HepG2 (cell line): Measurements from ENCODE around the gene ING5. TPM values are rescaled to one million over a fixed set of nuclear protein-coding genes. Genes with fewer than 3 reads are reported as not detected.
A peak's percentile ranks its signal among the peaks of the same experiment; 100 is the strongest.

Source experiments
- BRD4 ChIP-seq: sonication (generic); formaldehyde crosslinking; IDR thresholded peaks from 2 replicates; pipeline ENCODE4 v1.4.0; 2020; ENCODE audit warnings: missing genetic modification reagents
- ELF3 ChIP-seq: IDR thresholded peaks from 2 replicates; pipeline ENCODE4 v1.6.1; 2016; ENCODE audit warnings: missing genetic modification reagents, missing compliant biosample characterization
- EP300 ChIP-seq, 3 experiments: sonication (generic) in 1 of 3; formaldehyde crosslinking in 1 of 3; IDR thresholded peaks; 2 replicates each; pipeline versions ENCODE4 v1.5.1 to v1.6.1; 2011 to 2020; ENCODE audit warnings: low read depth in 2 of 3, low read length in 2 of 3, borderline replicate concordance in 1 of 3, improper control_type of control experiment in 1 of 3, mild to moderate bottlenecking in 1 of 3, missing genetic modification reagents in 1 of 3, moderate library complexity in 1 of 3
- ERF ChIP-seq: IDR thresholded peaks from 2 replicates; pipeline ENCODE4 v1.6.1; 2018; ENCODE audit warnings: missing biosample characterization, missing genetic modification reagents
- FLYWCH1 ChIP-seq: sonication (generic); formaldehyde crosslinking; IDR thresholded peaks from 2 replicates; pipeline ENCODE4 v1.8.1; 2023; ENCODE audit warnings: mild to moderate bottlenecking, missing genetic modification reagents
- KDM5A ChIP-seq: fragments of 200-600 bp; sonication (generic); IDR thresholded peaks from 2 replicates; pipeline ENCODE4 v1.7.0; 2018; ENCODE audit warnings: antibody characterized with exemption, mild to moderate bottlenecking, low read length, borderline replicate concordance
- PCBP1 ChIP-seq: fragments of 200-400 bp; formaldehyde crosslinking; IDR thresholded peaks from 2 replicates; pipeline ENCODE4 v1.6.1; 2017; ENCODE audit warnings: mild to moderate bottlenecking, low read depth, low read length, borderline replicate concordance
- POGZ ChIP-seq: sonication (generic); formaldehyde crosslinking; IDR thresholded peaks from 2 replicates; pipeline ENCODE4 v1.4.0; 2020; ENCODE audit warnings: mild to moderate bottlenecking, missing genetic modification reagents
- SOX5 ChIP-seq: IDR thresholded peaks from 2 replicates; pipeline ENCODE4 v1.6.1; 2016; ENCODE audit warnings: borderline replicate concordance
- TGIF2 ChIP-seq: IDR thresholded peaks from 2 replicates; pipeline ENCODE4 v1.6.1; 2016; ENCODE audit warnings: control low read depth, missing compliant biosample characterization
- ZFP90 ChIP-seq: sonication (generic); formaldehyde crosslinking; IDR thresholded peaks from 2 replicates; pipeline ENCODE4 v1.8.0; 2022; ENCODE audit warnings: missing genetic modification reagents, mild to moderate bottlenecking, inconsistent platforms, borderline replicate concordance
- ZFX ChIP-seq: sonication (generic); formaldehyde crosslinking; IDR thresholded peaks from 2 replicates; pipeline ENCODE4 v1.4.0; 2020; ENCODE audit warnings: mild to moderate bottlenecking, low read depth, missing genetic modification reagents, moderate library complexity
- ZNF224 ChIP-seq: sonication (generic); formaldehyde crosslinking; IDR thresholded peaks from 2 replicates; pipeline ENCODE4 v1.5.0; 2020; ENCODE audit warnings: mild to moderate bottlenecking, missing genetic modification reagents
- ZNF598 ChIP-seq: sonication (generic); formaldehyde crosslinking; IDR thresholded peaks from 2 replicates; pipeline ENCODE4 v1.5.1; 2020; ENCODE audit warnings: mild to moderate bottlenecking, missing genetic modification reagents, borderline replicate concordance
- polyA plus RNA-seq, 8 experiments: library from polyadenylated mRNA; depleted of rRNA in 3 of 8; stranded (reverse) in 7 of 8; unstranded in 1 of 8; fragments of >200 nt; fragmentation: Illumina TruSeq in 4 of 8; extraction: Trizol in 4 of 8; gene quantifications; 2 replicates each; pipeline versions ENCODE4 v1.2.1 to v1.2.3, GENCODE V29; 2011 to 2016; ENCODE audit warnings: low read depth in 4 of 8, missing spikeins in 1 of 8, mixed read lengths in 1 of 8; ENCODE audit not compliant: insufficient read depth in 1 of 8
- total RNA-seq, 5 experiments: library from RNA; depleted of rRNA; stranded (reverse); fragments of >200 nt; fragmentation: Illumina TruSeq; extraction: Trizol; gene quantifications; 2 replicates each; pipeline ENCODE4 v1.2.3, GENCODE V29; 2016; ENCODE audit warnings: low read depth in 1 of 5
- TF ChIP-seq, protein P1 (sequence below), 2 experiments: sonication (generic) in 1 of 2; formaldehyde crosslinking in 1 of 2; IDR thresholded peaks; 2 replicates each; pipeline versions ENCODE4 v1.5.1 to v1.6.1; 2011 to 2020; ENCODE audit warnings: borderline replicate concordance in 1 of 2, low read depth in 1 of 2, low read length in 1 of 2, mild to moderate bottlenecking in 1 of 2, missing genetic modification reagents in 1 of 2, moderate library complexity in 1 of 2
- TF ChIP-seq, protein P2 (sequence below): sonication (generic); formaldehyde crosslinking; IDR thresholded peaks from 2 replicates; pipeline ENCODE4 v1.9.0; 2022; ENCODE audit warnings: missing genetic modification reagents, mild to moderate bottlenecking, borderline replicate concordance
- TF ChIP-seq, protein P3 (sequence below): sonication (generic); formaldehyde crosslinking; IDR thresholded peaks from 2 replicates; pipeline ENCODE4 v1.4.0; 2020; ENCODE audit warnings: mild to moderate bottlenecking, missing genetic modification reagents, borderline replicate concordance

ING5 gene
- total and polyA plus RNA-seq, 2 of the 13 experiments (the other 11 are each of a cell fraction or from before 2014, with no cell fraction given): 61.9 to 71.9 TPM

DNA sequence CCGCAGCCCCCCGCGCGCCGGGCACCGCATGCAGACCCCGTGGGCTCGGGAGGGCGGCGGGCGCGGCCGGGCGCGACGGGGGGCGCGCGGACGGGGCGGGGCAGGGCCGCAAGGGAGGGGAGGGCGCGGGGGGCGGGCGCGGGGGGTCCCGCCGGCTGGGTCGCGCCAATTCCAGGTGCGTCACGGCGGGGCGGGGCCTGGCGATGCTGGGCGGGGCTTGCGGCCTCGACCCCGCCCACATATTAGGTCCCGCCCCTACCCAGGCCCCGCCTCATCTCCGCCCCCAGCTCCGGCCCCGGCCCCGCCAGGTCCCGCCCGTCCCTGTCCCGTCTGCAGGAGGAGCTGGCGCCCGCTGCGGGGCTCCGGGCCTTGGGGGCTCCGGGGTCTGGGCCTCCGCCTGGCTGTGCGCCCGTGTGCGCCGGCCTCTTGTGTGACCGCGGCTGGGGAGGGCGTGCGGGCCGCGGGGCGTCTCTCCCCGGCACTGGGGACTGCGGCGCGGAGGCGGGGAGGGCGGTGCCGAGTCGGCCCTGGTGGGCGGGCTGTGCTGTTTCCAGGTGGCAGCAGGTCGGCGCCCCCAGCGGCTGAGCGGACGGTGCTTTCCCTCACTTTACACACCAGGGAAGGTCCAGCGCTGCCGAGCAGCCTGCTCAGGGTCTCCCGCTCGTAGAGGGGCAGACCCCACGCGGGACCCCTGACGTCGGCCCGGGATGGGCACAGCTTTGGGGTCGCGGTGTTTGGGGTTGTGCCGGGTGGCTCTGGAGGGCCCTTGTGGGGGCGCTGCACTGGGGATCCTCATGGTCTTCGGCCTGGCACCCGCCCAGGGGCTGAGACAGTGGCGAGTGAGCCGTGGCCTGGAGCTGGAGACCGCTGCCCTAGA lies 554 bp downstream of the ING5 start (continued):
- TF ChIP-seq, protein P1, sequence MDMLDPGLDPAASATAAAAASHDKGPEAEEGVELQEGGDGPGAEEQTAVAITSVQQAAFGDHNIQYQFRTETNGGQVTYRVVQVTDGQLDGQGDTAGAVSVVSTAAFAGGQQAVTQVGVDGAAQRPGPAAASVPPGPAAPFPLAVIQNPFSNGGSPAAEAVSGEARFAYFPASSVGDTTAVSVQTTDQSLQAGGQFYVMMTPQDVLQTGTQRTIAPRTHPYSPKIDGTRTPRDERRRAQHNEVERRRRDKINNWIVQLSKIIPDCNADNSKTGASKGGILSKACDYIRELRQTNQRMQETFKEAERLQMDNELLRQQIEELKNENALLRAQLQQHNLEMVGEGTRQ (IDR thresholded peaks at IDR 0.05; ENCODE audit: low read depth, low read length): no peak
- TF ChIP-seq, protein P1 (CRISPR knock-in tag; IDR thresholded peaks at IDR 0.05; ENCODE audit: borderline replicate concordance): no peak; the same call in 1 of the 2 replicates
- TF ChIP-seq POGZ (CRISPR knock-in tag) (no peak), SOX5 (CRISPR knock-in tag) (no peak), TGIF2 (CRISPR knock-in tag) (peak; percentile 76; the same call in 1 of the 2 replicates), ZNF598 (CRISPR knock-in tag) (peak; percentile 95), ZNF224 (CRISPR knock-in tag) (0 out of 2 replicates have a peak, but pooled peaks have one; percentile 69), ZFX (CRISPR knock-in tag) (peak; percentile 69), ELF3 (CRISPR knock-in tag) (no peak; the same call in 1 of the 2 replicates), ZFP90 (peak; percentile 68; the same call in 1 of the 2 replicates), BRD4 (CRISPR knock-in tag) (peak; percentile 51; the same call in 1 of the 2 replicates), KDM5A (peak; percentile 65; the same call in 1 of the 2 replicates), PCBP1 (no peak), EP300 (IDR thresholded peaks at IDR 0.05; ENCODE audit: low read depth in 2 of 2, low read length in 2 of 2) (no peak), EP300 (CRISPR knock-in tag; IDR thresholded peaks at IDR 0.05; ENCODE audit: borderline replicate concordance) (0 out of 2 replicates have a peak, but pooled peaks have one; percentile 13), ERF (CRISPR knock-in tag) (0 out of 2 replicates have a peak, but pooled peaks have one; percentile 26), FLYWCH1 (CRISPR knock-in tag) (no peak)
- TF ChIP-seq, protein P2, sequence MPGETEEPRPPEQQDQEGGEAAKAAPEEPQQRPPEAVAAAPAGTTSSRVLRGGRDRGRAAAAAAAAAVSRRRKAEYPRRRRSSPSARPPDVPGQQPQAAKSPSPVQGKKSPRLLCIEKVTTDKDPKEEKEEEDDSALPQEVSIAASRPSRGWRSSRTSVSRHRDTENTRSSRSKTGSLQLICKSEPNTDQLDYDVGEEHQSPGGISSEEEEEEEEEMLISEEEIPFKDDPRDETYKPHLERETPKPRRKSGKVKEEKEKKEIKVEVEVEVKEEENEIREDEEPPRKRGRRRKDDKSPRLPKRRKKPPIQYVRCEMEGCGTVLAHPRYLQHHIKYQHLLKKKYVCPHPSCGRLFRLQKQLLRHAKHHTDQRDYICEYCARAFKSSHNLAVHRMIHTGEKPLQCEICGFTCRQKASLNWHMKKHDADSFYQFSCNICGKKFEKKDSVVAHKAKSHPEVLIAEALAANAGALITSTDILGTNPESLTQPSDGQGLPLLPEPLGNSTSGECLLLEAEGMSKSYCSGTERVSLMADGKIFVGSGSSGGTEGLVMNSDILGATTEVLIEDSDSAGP (CRISPR knock-in tag): peak; percentile 70; the same call in 1 of the 2 replicates
- TF ChIP-seq, protein P3, sequence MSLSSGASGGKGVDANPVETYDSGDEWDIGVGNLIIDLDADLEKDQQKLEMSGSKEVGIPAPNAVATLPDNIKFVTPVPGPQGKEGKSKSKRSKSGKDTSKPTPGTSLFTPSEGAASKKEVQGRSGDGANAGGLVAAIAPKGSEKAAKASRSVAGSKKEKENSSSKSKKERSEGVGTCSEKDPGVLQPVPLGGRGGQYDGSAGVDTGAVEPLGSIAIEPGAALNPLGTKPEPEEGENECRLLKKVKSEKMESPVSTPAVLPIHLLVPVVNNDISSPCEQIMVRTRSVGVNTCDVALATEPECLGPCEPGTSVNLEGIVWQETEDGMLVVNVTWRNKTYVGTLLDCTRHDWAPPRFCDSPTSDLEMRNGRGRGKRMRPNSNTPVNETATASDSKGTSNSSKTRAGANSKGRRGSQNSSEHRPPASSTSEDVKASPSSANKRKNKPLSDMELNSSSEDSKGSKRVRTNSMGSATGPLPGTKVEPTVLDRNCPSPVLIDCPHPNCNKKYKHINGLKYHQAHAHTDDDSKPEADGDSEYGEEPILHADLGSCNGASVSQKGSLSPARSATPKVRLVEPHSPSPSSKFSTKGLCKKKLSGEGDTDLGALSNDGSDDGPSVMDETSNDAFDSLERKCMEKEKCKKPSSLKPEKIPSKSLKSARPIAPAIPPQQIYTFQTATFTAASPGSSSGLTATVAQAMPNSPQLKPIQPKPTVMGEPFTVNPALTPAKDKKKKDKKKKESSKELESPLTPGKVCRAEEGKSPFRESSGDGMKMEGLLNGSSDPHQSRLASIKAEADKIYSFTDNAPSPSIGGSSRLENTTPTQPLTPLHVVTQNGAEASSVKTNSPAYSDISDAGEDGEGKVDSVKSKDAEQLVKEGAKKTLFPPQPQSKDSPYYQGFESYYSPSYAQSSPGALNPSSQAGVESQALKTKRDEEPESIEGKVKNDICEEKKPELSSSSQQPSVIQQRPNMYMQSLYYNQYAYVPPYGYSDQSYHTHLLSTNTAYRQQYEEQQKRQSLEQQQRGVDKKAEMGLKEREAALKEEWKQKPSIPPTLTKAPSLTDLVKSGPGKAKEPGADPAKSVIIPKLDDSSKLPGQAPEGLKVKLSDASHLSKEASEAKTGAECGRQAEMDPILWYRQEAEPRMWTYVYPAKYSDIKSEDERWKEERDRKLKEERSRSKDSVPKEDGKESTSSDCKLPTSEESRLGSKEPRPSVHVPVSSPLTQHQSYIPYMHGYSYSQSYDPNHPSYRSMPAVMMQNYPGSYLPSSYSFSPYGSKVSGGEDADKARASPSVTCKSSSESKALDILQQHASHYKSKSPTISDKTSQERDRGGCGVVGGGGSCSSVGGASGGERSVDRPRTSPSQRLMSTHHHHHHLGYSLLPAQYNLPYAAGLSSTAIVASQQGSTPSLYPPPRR: peak; percentile 5; the same call in 1 of the 2 replicates
